Raji (cell line): ENCODE data around the gene GLOD5.

Experiments
- POLR2A ChIP-seq: IDR thresholded peaks from 2 replicates; pipeline ENCODE4 v1.6.1; 2011; ENCODE audit warnings: low read depth, low read length, control low read depth; ENCODE audit not compliant: insufficient read depth

The GLOD5 gene

GRCh38 chrX:48785540-48786214 is 24.1 kb downstream of the GLOD5 start:
- TF ChIP-seq POLR2A: no peak

GRCh38 chrX:48786341-48786800 is 24.8 kb downstream of the GLOD5 start, which contains the start of gene GATA1:
Gene GATA1, plus strand, starts transcription at chrX:48786590. Its CDS starts 4,520 bp downstream, at chrX:48791110.
- no peak for TF ChIP-seq POLR2A

- TF ChIP-seq POLR2A: no peak
These were observed 25.4 kb downstream of the GLOD5 start for GRCh38 chrX:48786825-48787504.

- TF ChIP-seq POLR2A: no peak
These were observed 26.2 kb downstream of the GLOD5 start for GRCh38 chrX:48787505-48788443.

GRCh38 chrX:48789366-48790220 is 28.0 kb downstream of the GLOD5 start:
- no peak for TF ChIP-seq POLR2A

- no peak for TF ChIP-seq POLR2A
These were observed 28.9 kb downstream of the GLOD5 start for GRCh38 chrX:48790477-48790876.

- no peak for TF ChIP-seq POLR2A
These were observed 29.7 kb downstream of the GLOD5 start for GRCh38 chrX:48791063-48791820.

GRCh38 chrX:48792219-48792618 is 30.7 kb downstream of the GLOD5 start:
- no peak for TF ChIP-seq POLR2A

- no peak for TF ChIP-seq POLR2A
These were observed 32.4 kb downstream of the GLOD5 start for GRCh38 chrX:48793935-48794334.

- no peak for TF ChIP-seq POLR2A
These were observed 32.9 kb downstream of the GLOD5 start for GRCh38 chrX:48794340-48794910.

- no peak for TF ChIP-seq POLR2A
These were observed 33.5 kb downstream of the GLOD5 start for GRCh38 chrX:48794911-48795515.

GRCh38 chrX:48798318-48798717 is 36.8 kb downstream of the GLOD5 start:
- no peak for TF ChIP-seq POLR2A
